Calu3 (cell line): ENCODE data around the gene TPI1. TPM values are rescaled to one million over a fixed set of nuclear protein-coding genes. Genes with fewer than 3 reads are reported as not detected.

Experiments
- BruUV-seq: library from RNA; stranded (reverse); fragments of 400-500 nt; replicated peaks from 2 replicates; lab custom pipeline; 2021; lab: Mats Ljungman, UMichigan
- CTCF ChIA-PET: fragments of 300-600 bp; sonication (Branson Sonifier 250); formaldehyde crosslinking; loops from one replicate; lab custom pipeline; 2022; ENCODE audit warnings: antibody characterized with exemption; lab: Charles Lee
- DNase-seq: peaks from one replicate; pipeline ENCODE4 v3.0.0; 2022
- H3K27ac Mint-ChIP-seq: one replicate; pipeline ENCODE4 v1.8.0; 2022; ENCODE audit warnings: mixed read lengths; ENCODE audit not compliant: unreplicated experiment
- H3K27me3 Mint-ChIP-seq: one replicate; pipeline ENCODE4 v1.8.0; 2022; ENCODE audit warnings: mixed read lengths; ENCODE audit not compliant: unreplicated experiment
- H3K36me3 Mint-ChIP-seq: one replicate; pipeline ENCODE4 v1.8.0; 2022; ENCODE audit warnings: mild to moderate bottlenecking, moderate library complexity, mixed read lengths; ENCODE audit not compliant: insufficient read depth, unreplicated experiment
- H3K4me1 Mint-ChIP-seq: one replicate; pipeline ENCODE4 v1.8.0; 2022; ENCODE audit warnings: mild to moderate bottlenecking, low read depth, mixed read lengths; ENCODE audit not compliant: unreplicated experiment
- H3K4me3 Mint-ChIP-seq: one replicate; pipeline ENCODE4 v1.8.0; 2022; ENCODE audit warnings: mild to moderate bottlenecking, low read depth, moderate library complexity, mixed read lengths; ENCODE audit not compliant: unreplicated experiment
- H3K9me3 Mint-ChIP-seq: one replicate; pipeline ENCODE4 v1.8.0; 2022; ENCODE audit warnings: low read depth, mixed read lengths; ENCODE audit not compliant: unreplicated experiment
- intact Hi-C: fragments of 100-400 bp; cut with micrococcal nuclease; formaldehyde crosslinking; loops from one replicate; pipeline ENCODE4 v1.10.0; 2022; ENCODE audit not compliant: unreplicated experiment
- total RNA-seq: library from RNA; stranded (reverse); gene quantifications from 2 replicates; pipeline ENCODE4 v1.2.3, GENCODE V29; 2022
- TF ChIP-seq, protein P1 (sequence below): fragments of 200-600 bp; IDR thresholded peaks from one replicate; pipeline ENCODE4 v1.8.0; 2022; ENCODE audit warnings: antibody characterized with exemption; ENCODE audit not compliant: unreplicated experiment

Gene TPI1
- total RNA-seq, 1 experiment from 2014 or later: 608 TPM

DNA sequence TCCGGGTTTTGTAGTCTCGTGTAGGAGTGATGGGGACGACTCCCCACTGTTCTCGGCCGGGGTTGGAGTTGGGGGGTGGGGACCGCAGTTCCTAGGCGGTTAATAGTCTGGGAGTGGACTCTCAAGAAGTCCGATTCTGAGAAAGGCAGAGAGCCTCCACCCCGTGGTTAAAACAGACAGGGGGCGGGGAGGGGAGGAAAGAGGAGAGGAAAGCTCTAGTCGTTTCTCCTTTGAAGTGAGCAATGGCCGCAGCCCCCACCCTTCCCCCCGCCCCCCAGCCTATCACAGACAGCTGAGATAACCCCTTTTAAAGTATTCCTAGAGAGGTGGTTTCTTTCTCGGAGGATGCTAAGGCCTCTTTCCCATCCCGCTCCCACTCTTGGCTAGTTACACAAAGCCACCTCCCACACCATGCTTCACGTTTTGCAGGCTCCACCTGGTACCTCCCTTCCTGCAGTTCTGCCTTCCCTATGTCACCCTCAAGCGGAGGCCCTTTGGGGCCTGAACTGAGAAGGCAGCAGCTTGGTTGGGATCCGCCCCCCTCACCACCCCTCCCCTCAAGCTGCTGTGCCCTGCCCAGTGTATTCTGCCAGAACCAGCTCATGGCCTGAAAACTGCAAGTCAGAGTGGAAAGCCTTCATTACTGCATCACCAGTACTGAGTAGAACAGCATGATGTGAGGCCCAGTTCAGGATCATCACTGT lies 14.5 kb upstream of the TPI1 start:
- Mint-ChIP-seq H3K36me3 (peaks cover 55% of the 10 kb centered on the region), H3K4me1 (peaks cover 27% of the 10 kb centered on the region), H3K4me3 (peak overlapping the region; percentile 94), H3K27ac (peak overlapping the region; percentile 89), H3K27me3 (no peaks in the 10 kb centered on the region), H3K9me3 (no peaks in the 10 kb centered on the region)
- CTCF ChIA-PET: interaction anchor here (0.5 to 3.0 kb wide), 16 partner anchors 13 to 478 kb away, joined by 3 to 19 read pairs (median 6); partner anchors contain the start of genes COPS7A, GNB3, MLF2 and SCNN1A
- DNase-seq: peak; percentile 38
- intact Hi-C loops: loop anchor here (1.0 kb wide), 1 partner anchor 38 kb away; no protein-coding TSS in a partner anchor
- no TSS peak for BruUV-seq
- TF ChIP-seq, protein P1, sequence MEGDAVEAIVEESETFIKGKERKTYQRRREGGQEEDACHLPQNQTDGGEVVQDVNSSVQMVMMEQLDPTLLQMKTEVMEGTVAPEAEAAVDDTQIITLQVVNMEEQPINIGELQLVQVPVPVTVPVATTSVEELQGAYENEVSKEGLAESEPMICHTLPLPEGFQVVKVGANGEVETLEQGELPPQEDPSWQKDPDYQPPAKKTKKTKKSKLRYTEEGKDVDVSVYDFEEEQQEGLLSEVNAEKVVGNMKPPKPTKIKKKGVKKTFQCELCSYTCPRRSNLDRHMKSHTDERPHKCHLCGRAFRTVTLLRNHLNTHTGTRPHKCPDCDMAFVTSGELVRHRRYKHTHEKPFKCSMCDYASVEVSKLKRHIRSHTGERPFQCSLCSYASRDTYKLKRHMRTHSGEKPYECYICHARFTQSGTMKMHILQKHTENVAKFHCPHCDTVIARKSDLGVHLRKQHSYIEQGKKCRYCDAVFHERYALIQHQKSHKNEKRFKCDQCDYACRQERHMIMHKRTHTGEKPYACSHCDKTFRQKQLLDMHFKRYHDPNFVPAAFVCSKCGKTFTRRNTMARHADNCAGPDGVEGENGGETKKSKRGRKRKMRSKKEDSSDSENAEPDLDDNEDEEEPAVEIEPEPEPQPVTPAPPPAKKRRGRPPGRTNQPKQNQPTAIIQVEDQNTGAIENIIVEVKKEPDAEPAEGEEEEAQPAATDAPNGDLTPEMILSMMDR: no peak

DNA sequence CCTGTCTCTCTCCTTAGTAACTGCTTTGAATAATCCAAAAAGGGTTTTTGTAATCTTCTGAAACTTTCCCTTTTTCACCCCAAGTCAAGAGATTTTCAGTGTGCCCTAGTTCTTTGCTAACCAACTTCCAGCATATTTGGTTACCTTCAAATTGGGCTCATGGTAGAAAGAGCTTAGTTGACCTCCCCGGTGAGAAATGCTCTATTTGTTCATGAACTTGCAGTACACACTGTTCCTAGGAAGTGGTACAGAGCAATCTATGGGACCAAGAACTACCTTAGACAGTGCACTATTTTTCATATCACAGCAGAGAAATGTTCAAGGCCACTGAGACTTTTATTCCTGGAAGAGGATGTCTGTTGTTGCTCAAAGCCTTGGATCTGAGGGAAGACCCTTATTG lies 13.7 kb upstream of the TPI1 start:
- no peak overlapping the region for H3K27ac Mint-ChIP-seq
- H3K27me3 Mint-ChIP-seq: no peaks in the 10 kb centered on the region
- DNase-seq: no peak
- BruUV-seq: no TSS peak
- no peaks in the 10 kb centered on the region for H3K9me3 Mint-ChIP-seq
- peaks cover 55% of the 10 kb centered on the region for H3K36me3 Mint-ChIP-seq
- TF ChIP-seq, protein P1: no peak
- intact Hi-C loops: no loop called here
- H3K4me1 Mint-ChIP-seq: peaks cover 27% of the 10 kb centered on the region
- CTCF ChIA-PET: interaction anchor here (3.0 kb wide), 1 partner anchor 15 kb away, joined by 15 read pairs; no protein-coding TSS in a partner anchor
- peak overlapping the region; percentile 94 for H3K4me3 Mint-ChIP-seq

DNA sequence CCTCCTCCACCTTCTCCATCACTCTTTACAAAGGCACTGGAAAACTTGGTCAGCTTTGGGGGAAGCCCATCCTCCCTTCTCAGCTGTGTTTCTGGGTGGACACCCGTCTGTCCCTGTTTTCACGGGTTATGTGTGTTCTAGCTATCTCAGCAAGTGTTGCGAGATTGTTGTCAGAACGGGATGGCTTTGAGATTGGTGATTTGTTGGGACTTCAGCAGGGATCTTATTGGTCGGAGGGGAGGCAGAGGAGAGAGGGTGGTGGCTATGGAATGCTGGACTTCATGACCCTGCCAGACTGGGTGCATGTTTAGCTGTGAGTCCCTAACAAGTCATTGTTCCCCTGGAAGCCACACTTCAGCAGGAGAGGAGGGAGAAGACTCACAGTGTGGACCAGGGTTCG lies 13.3 kb upstream of the TPI1 start:
- no peaks in the 10 kb centered on the region for H3K9me3 Mint-ChIP-seq
- TF ChIP-seq, protein P1: no peak
- no TSS peak for BruUV-seq
- no peak overlapping the region for H3K27ac Mint-ChIP-seq
- peaks cover 27% of the 10 kb centered on the region for H3K4me1 Mint-ChIP-seq
- intact Hi-C loops: no loop called here
- H3K36me3 Mint-ChIP-seq: peaks cover 55% of the 10 kb centered on the region
- H3K4me3 Mint-ChIP-seq: peak overlapping the region; percentile 94
- CTCF ChIA-PET: interaction anchor here (0.6 kb wide), 1 partner anchor 26 kb away, joined by 5 read pairs; no protein-coding TSS in a partner anchor
- H3K27me3 Mint-ChIP-seq: no peaks in the 10 kb centered on the region
- DNase-seq: no peak

DNA sequence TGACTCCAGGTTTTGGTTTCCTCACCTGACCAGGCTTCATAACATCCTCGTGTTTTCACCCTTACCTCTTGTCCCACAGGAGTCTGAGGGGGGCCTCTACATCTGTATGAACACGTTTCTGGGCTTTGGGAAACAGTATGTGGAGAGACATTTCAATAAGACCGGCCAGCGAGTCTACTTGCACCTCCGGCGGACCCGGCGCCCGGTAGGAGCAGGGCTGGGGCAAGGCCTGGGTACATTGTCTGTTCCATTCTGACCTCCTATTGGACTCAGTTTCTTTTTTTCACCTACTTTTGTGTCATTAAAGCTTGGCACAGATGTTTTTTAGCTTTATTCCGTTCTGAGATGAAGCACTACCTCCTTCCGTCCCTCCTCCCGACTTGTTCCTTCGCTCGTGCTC lies 12.0 kb upstream of the TPI1 start:
- no peak for DNase-seq
- no peak overlapping the region for H3K27ac Mint-ChIP-seq
- no peak overlapping the region for H3K4me3 Mint-ChIP-seq
- TF ChIP-seq, protein P1: no peak
- BruUV-seq: no TSS peak
- peaks cover 44% of the 10 kb centered on the region for H3K36me3 Mint-ChIP-seq
- intact Hi-C loops: no loop called here
- CTCF ChIA-PET: no interaction called here
- H3K4me1 Mint-ChIP-seq: peaks cover 15% of the 10 kb centered on the region
- H3K27me3 Mint-ChIP-seq: no peaks in the 10 kb centered on the region
- H3K9me3 Mint-ChIP-seq: no peaks in the 10 kb centered on the region
